Endodermal cell (in vitro differentiated cells): ENCODE results near the gene IER2. TPM values are rescaled to one million over a fixed set of nuclear protein-coding genes. Genes with fewer than 3 reads are reported as not detected.

Source experiments
- DNase-seq: peaks from one replicate; pipeline ENCODE4 v3.0.0-alpha.2; 2017
- H3K27ac ChIP-seq: 2 replicates; pipeline ENCODE4 v1.5.1; 2013; ENCODE audit warnings: mild to moderate bottlenecking, low read depth, low read length, moderate library complexity
- H3K27me3 ChIP-seq: 2 replicates; pipeline ENCODE4 v1.6.1; 2013; ENCODE audit warnings: mild to moderate bottlenecking, low read length, moderate library complexity; ENCODE audit not compliant: insufficient read depth, control insufficient read depth, poor library complexity, severe bottlenecking
- H3K36me3 ChIP-seq: 2 replicates; pipeline ENCODE4 v1.7.0; 2013; ENCODE audit warnings: mild to moderate bottlenecking, low read length, moderate library complexity; ENCODE audit not compliant: control insufficient read depth, insufficient read depth
- H3K4me1 ChIP-seq: one replicate; pipeline ENCODE4 v1.7.0; 2013; ENCODE audit warnings: low read length; ENCODE audit not compliant: control insufficient read depth, insufficient read depth
- H3K4me3 ChIP-seq: 2 replicates; pipeline ENCODE4 v1.5.1; 2013; ENCODE audit warnings: mild to moderate bottlenecking, low read length, moderate library complexity
- H3K9ac ChIP-seq: 2 replicates; pipeline ENCODE4 v1.6.1; 2013; ENCODE audit warnings: mild to moderate bottlenecking, low read length, moderate library complexity; ENCODE audit not compliant: poor library complexity, severe bottlenecking; ENCODE audit errors: extremely low read depth
- H3K9me3 ChIP-seq: 2 replicates; pipeline ENCODE4 v1.6.1; 2013; ENCODE audit warnings: mild to moderate bottlenecking, low read length, moderate library complexity; ENCODE audit not compliant: control insufficient read depth
- H3K27ac Mint-ChIP-seq: 2 replicates; pipeline ENCODE4 v1.8.0; 2020; ENCODE audit warnings: mixed read lengths
- H3K27me3 Mint-ChIP-seq: 2 replicates; pipeline ENCODE4 v1.8.0; 2021; ENCODE audit warnings: mild to moderate bottlenecking, mixed read lengths; ENCODE audit not compliant: insufficient read depth
- H3K36me3 Mint-ChIP-seq: 2 replicates; pipeline ENCODE4 v1.8.0; 2020; ENCODE audit warnings: low read depth, mixed read lengths
- H3K4me1 Mint-ChIP-seq: 2 replicates; pipeline ENCODE4 v1.8.0; 2020; ENCODE audit warnings: mixed read lengths
- H3K4me3 Mint-ChIP-seq: 2 replicates; pipeline ENCODE4 v1.8.0; 2020; ENCODE audit warnings: mild to moderate bottlenecking, moderate library complexity, mixed read lengths
- H3K9me3 Mint-ChIP-seq: 2 replicates; pipeline ENCODE4 v1.8.0; 2020; ENCODE audit warnings: mild to moderate bottlenecking, mixed read lengths
- CTCF ChIP-seq: fragments of 200-600 bp; sonication (generic); conservative IDR thresholded peaks from 2 replicates; pipeline ENCODE4 v1.5.0; 2021; ENCODE audit warnings: antibody characterized with exemption, mild to moderate bottlenecking
- WGBS, 2 experiments: methylation state at CpG; one replicate each; pipeline versions ENCODE4 v1.1.5 to v1.1.7; 2013; ENCODE audit warnings: missing lambda C conversion rate in 2 of 2, mixed read lengths in 1 of 2; ENCODE audit not compliant: insufficient coverage in 1 of 2, insufficient read length in 1 of 2; 5-methylcytosine and 5-hydroxymethylcytosine counted together
- total RNA-seq, 2 donors: library from RNA; stranded (reverse); fragmentation: NEBNext Ultra II Directional in 1 of 2; extraction: Animal tissue kit (Norgen Biotek cat#: 25700) in 1 of 2; gene quantifications; 2 replicates in 1 of 2; 3 replicates in 1 of 2; pipeline ENCODE4 v1.2.1, GENCODE V29; 2021

The IER2 gene
- total RNA-seq, 2 donors from 2014 or later: 55.3 to 66.6 TPM

- DNase-seq: no peak
- no peak for TF ChIP-seq CTCF
- Histone ChIP-seq H3K36me3 (peaks cover 62% of the 10 kb centered on the region), H3K4me1 (no peaks in the 10 kb centered on the region), H3K9me3 (no peaks in the 10 kb centered on the region), H3K4me3 (no peak overlapping the region), H3K9ac (no peak overlapping the region), H3K27ac (no peak overlapping the region), H3K27me3 (no peaks in the 10 kb centered on the region)
- H3K4me1 Mint-ChIP-seq: peaks cover 5% of the 10 kb centered on the region
- no peak overlapping the region for H3K27ac Mint-ChIP-seq
- peaks cover 50% of the 10 kb centered on the region for H3K36me3 Mint-ChIP-seq
- H3K27me3 Mint-ChIP-seq: no peaks in the 10 kb centered on the region
- H3K4me3 Mint-ChIP-seq: no peak overlapping the region
- H3K9me3 Mint-ChIP-seq: no peaks in the 10 kb centered on the region
- WGBS, 2 experiments: 96 to 100% methylated on average over 3 of the region's 3 CpGs
Measured at GRCh38 chr19:13134626-13135025, 15.6 kb upstream of the IER2 start.

GRCh38 chr19:13135068-13136062, 14.8 kb upstream of the IER2 start:
- Histone ChIP-seq H3K36me3 (peaks cover 62% of the 10 kb centered on the region), H3K27ac (no peak overlapping the region), H3K9me3 (no peaks in the 10 kb centered on the region), H3K27me3 (no peaks in the 10 kb centered on the region), H3K9ac (no peak overlapping the region), H3K4me3 (no peak overlapping the region), H3K4me1 (no peaks in the 10 kb centered on the region)
- Mint-ChIP-seq H3K36me3 (peaks cover 49% of the 10 kb centered on the region), H3K27ac (no peak overlapping the region), H3K4me3 (no peak overlapping the region), H3K4me1 (peaks cover 6% of the 10 kb centered on the region), H3K9me3 (no peaks in the 10 kb centered on the region), H3K27me3 (no peaks in the 10 kb centered on the region)
- 96 to 97% methylated on average over 53 to 60 of the region's 60 CpGs for WGBS, 2 experiments
- TF ChIP-seq CTCF: no peak
- DNase-seq: no peak

GRCh38 chr19:13137290-13137794, 12.9 kb upstream of the IER2 start:
- Histone ChIP-seq H3K27ac (no peak overlapping the region), H3K9ac (no peak overlapping the region), H3K27me3 (no peaks in the 10 kb centered on the region), H3K9me3 (no peaks in the 10 kb centered on the region), H3K4me1 (no peaks in the 10 kb centered on the region), H3K36me3 (peaks cover 50% of the 10 kb centered on the region), H3K4me3 (no peak overlapping the region)
- H3K9me3 Mint-ChIP-seq: no peaks in the 10 kb centered on the region
- H3K4me3 Mint-ChIP-seq: no peak overlapping the region
- no peak for TF ChIP-seq CTCF
- H3K36me3 Mint-ChIP-seq: peaks cover 46% of the 10 kb centered on the region
- peaks cover 2% of the 10 kb centered on the region for H3K27me3 Mint-ChIP-seq
- no peak overlapping the region for H3K27ac Mint-ChIP-seq
- 95 to 96% methylated on average over 25 to 28 of the region's 28 CpGs for WGBS, 2 experiments
- no peak for DNase-seq
- H3K4me1 Mint-ChIP-seq: peaks cover 6% of the 10 kb centered on the region
